ENCODE data around the gene UBA6.

- TF ChIP-seq POLR2AphosphoS5 (IDR thresholded peaks at IDR 0.05; ENCODE audit: low read depth, low read length) (no peak), EP300 (IDR thresholded peaks at IDR 0.05; ENCODE audit: borderline replicate concordance in 1 of 2, low read depth in 1 of 2, low read length in 1 of 2) (no peak), REST (IDR thresholded peaks at IDR 0.05; ENCODE audit: low read depth, low read length) (no peak), FOXM1 (IDR thresholded peaks at IDR 0.05; ENCODE audit: low read depth) (no peak)
Observed at GRCh38 chr4:67701517-67701850, 529 bp upstream of the UBA6 start.
